ENCODE results near the gene FFAR2. TPM values are rescaled to one million over a fixed set of nuclear protein-coding genes. Genes with fewer than 3 reads are reported as not detected.

The FFAR2 gene
- total RNA-seq, 4 donors from 2014 or later: 0.80 to 1.8 (median 1.0) TPM; not detected in 1

DNA sequence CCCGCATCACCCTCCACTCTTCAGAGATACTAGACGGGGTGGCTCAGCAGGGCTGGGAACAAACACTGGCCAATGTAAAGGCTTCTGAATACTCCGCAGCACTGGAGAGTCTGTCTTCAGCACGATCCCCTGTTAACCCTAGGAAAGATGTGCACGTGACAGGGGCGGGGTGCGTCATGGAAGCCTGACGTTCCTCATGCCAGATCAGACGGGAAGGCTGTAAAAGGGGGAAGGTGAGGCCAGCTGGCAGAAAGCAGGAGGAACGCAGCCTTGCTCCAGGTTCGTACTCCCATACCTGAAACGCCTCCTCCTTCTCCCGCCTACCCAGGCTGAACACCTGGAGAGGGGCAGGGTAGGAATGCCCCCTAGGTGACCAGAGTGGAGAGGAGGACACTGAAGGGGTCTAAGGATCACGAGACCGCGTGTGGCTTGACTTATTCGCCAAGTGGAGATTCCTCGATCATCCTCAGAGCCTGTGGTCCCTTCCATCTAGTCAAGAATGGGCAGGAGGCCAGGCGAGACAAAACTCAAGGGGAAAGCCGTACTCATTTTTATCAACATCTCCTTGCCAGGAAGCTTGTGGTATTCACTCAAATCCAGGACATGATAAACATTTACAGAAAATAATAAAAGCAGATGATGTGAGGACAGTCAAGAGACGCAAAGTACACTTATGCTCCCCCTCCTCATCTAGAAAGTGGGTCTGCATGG is 18.2 kb upstream of the FFAR2 start:
- Histone ChIP-seq H3K4me1 (peaks cover 0 to 8% (median 0%) of the 10 kb centered on the region in 4 donors), H3K27me3 (no peaks in the 10 kb centered on the region), H3K27ac (peak overlapping the region in 2 of 4 donors; percentile 50 to 58), H3K9me3 (no peaks in the 10 kb centered on the region), H3K4me3 (peak overlapping the region in 1 of 4 donors; percentile 3), H3K36me3 (no peaks in the 10 kb centered on the region)
- DNase-seq: peak in 2 of 3 donors; percentile 71 to 74
- TF ChIP-seq, protein P1, sequence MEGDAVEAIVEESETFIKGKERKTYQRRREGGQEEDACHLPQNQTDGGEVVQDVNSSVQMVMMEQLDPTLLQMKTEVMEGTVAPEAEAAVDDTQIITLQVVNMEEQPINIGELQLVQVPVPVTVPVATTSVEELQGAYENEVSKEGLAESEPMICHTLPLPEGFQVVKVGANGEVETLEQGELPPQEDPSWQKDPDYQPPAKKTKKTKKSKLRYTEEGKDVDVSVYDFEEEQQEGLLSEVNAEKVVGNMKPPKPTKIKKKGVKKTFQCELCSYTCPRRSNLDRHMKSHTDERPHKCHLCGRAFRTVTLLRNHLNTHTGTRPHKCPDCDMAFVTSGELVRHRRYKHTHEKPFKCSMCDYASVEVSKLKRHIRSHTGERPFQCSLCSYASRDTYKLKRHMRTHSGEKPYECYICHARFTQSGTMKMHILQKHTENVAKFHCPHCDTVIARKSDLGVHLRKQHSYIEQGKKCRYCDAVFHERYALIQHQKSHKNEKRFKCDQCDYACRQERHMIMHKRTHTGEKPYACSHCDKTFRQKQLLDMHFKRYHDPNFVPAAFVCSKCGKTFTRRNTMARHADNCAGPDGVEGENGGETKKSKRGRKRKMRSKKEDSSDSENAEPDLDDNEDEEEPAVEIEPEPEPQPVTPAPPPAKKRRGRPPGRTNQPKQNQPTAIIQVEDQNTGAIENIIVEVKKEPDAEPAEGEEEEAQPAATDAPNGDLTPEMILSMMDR (IDR thresholded peaks at IDR 0.05): no peak
- peak in 1 of 2 donors; percentile 57 for TF ChIP-seq POLR2A (IDR thresholded peaks at IDR 0.05)

DNA sequence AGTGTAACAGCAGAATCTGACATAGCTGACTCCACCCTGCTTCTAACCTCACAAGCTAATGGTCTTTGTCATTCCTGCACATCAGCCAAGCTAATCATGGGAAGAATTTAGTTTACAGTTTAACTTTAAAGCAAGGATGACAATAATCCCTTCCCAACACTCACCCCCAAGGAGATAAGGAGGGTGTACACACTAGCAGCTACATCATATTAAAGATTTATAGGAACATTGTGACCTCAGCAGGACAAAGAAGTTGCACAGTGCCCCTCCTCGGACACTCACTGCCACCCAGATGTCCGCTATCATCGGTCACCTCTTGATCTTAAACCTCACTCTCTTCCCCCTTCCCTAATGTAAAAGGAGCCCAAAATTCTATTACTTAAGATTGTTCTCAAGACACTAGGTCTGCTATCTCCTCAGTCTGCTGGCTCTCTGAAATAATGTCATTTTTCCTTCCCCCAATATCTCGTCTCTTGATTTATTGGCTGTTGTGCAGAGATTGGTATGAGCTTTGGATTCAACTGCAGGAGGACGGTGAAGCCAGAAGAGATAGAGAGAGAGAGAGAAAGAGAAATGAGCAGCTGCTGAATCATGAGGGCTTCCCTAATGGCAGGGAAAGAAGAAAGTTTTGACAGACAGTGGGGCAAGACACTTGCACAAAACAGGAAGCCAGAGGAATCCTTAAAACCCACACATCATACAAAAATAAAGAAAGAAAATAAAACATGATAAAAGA is 17.5 kb upstream of the FFAR2 start:
- H3K27me3 ChIP-seq: no peaks in the 10 kb centered on the region
- DNase-seq: no peak
- no peaks in the 10 kb centered on the region for H3K9me3 ChIP-seq
- peak overlapping the region in 2 of 4 donors; percentile 50 to 58 for H3K27ac ChIP-seq
- H3K36me3 ChIP-seq: no peaks in the 10 kb centered on the region
- peak overlapping the region in 1 of 4 donors; percentile 6 for H3K4me3 ChIP-seq
- H3K4me1 ChIP-seq: peaks cover 0 to 11% (median under 1%) of the 10 kb centered on the region in 4 donors
- no peak for TF ChIP-seq POLR2A (IDR thresholded peaks at IDR 0.05)
- TF ChIP-seq, protein P1 (IDR thresholded peaks at IDR 0.05): no peak

DNA sequence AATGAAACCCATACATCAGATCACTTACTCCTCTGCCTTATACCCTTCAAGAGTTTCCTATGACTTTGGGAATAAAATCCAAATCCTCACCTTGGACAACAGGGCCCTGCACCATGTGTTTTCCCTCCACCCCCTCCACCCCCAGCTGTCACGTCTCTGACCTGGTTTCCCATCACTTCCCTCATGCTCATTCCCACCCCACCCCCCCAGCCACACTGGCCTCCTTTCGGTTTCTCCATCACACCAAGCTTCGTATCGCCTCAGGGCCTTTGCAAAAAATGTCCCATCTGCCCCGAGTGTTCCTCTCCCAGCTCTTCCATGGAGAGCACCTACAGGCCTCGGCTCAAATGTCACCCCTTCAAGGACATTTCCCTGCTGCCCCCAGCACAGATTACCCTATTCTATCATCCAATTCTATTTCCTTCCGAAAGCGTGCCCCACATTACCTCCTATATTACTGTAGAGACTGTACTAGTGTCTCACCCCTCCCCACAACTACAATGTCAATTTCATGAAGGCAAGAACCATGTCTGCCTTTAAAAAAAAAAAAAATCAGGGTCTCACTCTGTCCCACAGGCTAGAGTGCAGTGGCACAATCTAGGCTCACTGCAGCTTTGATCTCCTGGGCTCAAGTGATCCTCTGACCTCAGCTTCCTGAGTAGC is 16.8 kb upstream of the FFAR2 start:
- DNase-seq: no peak
- no peaks in the 10 kb centered on the region for H3K27me3 ChIP-seq
- TF ChIP-seq, protein P1 (IDR thresholded peaks at IDR 0.05): no peak
- no peak for TF ChIP-seq POLR2A (IDR thresholded peaks at IDR 0.05)
- peak overlapping the region in 1 of 4 donors; percentile 6 for H3K4me3 ChIP-seq
- H3K27ac ChIP-seq: peak overlapping the region in 2 of 4 donors; percentile 58 to 79
- H3K4me1 ChIP-seq: peaks cover 0 to 16% (median 4%) of the 10 kb centered on the region in 4 donors
- H3K9me3 ChIP-seq: no peaks in the 10 kb centered on the region
- H3K36me3 ChIP-seq: no peaks in the 10 kb centered on the region

DNA sequence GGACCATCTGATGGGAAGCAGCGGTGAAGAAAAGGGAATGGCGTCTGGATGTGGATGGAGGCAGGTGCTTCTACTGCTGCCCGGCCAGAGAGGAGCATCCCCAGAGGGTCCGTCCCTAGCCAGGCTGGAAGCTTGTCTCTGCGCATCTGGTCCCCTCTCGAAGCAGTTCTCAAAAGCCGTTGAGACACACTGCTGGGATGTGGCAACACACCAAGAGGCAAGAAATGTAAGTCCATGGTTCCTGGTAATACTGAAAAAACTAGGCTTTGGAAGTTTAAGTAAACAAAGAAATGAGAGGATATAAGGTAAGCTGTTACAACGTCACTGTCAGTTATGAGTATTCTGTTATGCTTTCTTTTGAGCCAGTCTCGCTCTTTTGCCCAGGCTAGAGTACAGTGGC is 15.1 kb upstream of the FFAR2 start:
- DNase-seq: no peak
- no peaks in the 10 kb centered on the region for H3K9me3 ChIP-seq
- no peaks in the 10 kb centered on the region for H3K27me3 ChIP-seq
- TF ChIP-seq, protein P1 (IDR thresholded peaks at IDR 0.05): no peak
- no peak for TF ChIP-seq POLR2A (IDR thresholded peaks at IDR 0.05)
- H3K27ac ChIP-seq: peak overlapping the region in 2 of 4 donors; percentile 78 to 79
- H3K4me3 ChIP-seq: peak overlapping the region in 2 of 4 donors; percentile 35 to 39
- H3K4me1 ChIP-seq: peaks cover 6 to 32% (median 9%) of the 10 kb centered on the region in 4 donors
- no peaks in the 10 kb centered on the region for H3K36me3 ChIP-seq

DNA sequence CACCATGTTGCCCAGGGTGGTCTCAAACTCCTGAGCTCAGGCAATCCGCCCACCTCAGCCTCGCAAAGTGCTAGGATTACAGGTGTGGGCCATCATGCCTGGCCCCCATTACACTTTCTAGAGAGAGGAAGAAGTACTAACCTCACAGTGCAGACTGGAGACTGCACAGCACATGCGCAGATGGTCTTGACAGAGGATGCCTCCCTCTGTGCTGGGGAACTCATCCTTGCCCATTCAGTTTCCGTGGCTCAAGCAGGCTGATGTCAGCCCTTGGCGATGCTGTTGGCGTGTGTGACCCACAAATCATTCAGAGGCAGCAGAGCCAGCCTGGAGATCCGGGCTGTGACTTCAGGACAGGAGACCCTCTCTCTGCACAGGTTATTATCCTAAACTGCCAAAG is 14.6 kb upstream of the FFAR2 start:
- DNase-seq: no peak
- H3K36me3 ChIP-seq: no peaks in the 10 kb centered on the region
- H3K4me3 ChIP-seq: peak overlapping the region in 2 of 4 donors; percentile 35 to 39
- TF ChIP-seq, protein P1 (IDR thresholded peaks at IDR 0.05): no peak
- no peak for TF ChIP-seq POLR2A (IDR thresholded peaks at IDR 0.05)
- H3K9me3 ChIP-seq: no peaks in the 10 kb centered on the region
- H3K27ac ChIP-seq: peak overlapping the region in 3 of 4 donors; percentile 29 to 79 (median 78)
- no peaks in the 10 kb centered on the region for H3K27me3 ChIP-seq
- H3K4me1 ChIP-seq: peaks cover 6 to 32% (median 9%) of the 10 kb centered on the region in 4 donors

All from Peyer's patch (tissue), 4 donors.